Adrenal gland (tissue), 5 donors: Measurements from ENCODE around the gene PRDM4.

ENCODE experiments used
- POLR2A ChIP-seq, 2 donors: fragments of 450-650 bp; IDR thresholded peaks; one replicate each; pipeline ENCODE4 v1.6.1; 2017; ENCODE audit warnings: antibody characterized with exemption in 2 of 2, mild to moderate bottlenecking in 2 of 2, moderate library complexity in 1 of 2
- TF ChIP-seq, protein P1 (sequence below), 6 experiments: fragments of 450-650 bp in 4 of 6; fragments of 200-600 bp in 2 of 6; sonication (generic) in 1 of 6; IDR thresholded peaks; 1 replicate in 5 of 6; 2 replicates in 1 of 6; pipeline versions ENCODE4 v1.5.1 to v1.8.0; 2016 to 2021; ENCODE audit warnings: antibody characterized with exemption in 6 of 6, mild to moderate bottlenecking in 2 of 6, moderate library complexity in 1 of 6
- donor health status: DM: no; HTN: no; CAD: no.

DNA sequence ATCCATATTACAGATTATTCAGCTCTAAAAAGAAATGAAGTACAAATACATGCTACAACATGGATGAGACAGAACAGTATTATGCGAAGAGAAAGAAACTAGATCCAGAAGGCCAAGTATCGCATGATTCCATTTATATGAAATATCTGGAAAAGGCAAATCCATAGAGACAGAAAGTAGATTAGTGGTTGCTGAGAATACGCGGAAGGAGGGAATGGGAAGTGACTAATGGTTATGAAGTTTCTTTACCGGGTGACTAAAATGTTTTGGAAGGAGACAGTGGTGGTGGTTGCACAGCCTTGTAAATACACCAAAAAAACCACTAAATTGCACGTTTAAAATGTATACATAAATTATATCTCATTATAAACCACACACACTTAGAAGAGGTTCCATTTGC, 12.5 kb downstream of the PRDM4 start:
- TF ChIP-seq, protein P1, sequence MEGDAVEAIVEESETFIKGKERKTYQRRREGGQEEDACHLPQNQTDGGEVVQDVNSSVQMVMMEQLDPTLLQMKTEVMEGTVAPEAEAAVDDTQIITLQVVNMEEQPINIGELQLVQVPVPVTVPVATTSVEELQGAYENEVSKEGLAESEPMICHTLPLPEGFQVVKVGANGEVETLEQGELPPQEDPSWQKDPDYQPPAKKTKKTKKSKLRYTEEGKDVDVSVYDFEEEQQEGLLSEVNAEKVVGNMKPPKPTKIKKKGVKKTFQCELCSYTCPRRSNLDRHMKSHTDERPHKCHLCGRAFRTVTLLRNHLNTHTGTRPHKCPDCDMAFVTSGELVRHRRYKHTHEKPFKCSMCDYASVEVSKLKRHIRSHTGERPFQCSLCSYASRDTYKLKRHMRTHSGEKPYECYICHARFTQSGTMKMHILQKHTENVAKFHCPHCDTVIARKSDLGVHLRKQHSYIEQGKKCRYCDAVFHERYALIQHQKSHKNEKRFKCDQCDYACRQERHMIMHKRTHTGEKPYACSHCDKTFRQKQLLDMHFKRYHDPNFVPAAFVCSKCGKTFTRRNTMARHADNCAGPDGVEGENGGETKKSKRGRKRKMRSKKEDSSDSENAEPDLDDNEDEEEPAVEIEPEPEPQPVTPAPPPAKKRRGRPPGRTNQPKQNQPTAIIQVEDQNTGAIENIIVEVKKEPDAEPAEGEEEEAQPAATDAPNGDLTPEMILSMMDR (IDR thresholded peaks at IDR 0.05) = no peak
- no peak for TF ChIP-seq POLR2A (IDR thresholded peaks at IDR 0.05)
